Measurements from ENCODE around the gene CDC123. TPM values are rescaled to one million over a fixed set of nuclear protein-coding genes. Genes with fewer than 3 reads are reported as not detected.
"Not testable (repeated sequence)": the region's sequence is repeated elsewhere in the genome, so short reads cannot be mapped to it uniquely, and the experiment has no call there.

CDC123 gene
- total RNA-seq, 1 donor from 2014 or later, result 30.4 TPM

- Histone ChIP-seq H3K4me3 (no peak overlapping the region), H3K36me3 (peaks cover 0 to 61% of the 10 kb centered on the region in 2 donors), H3K9me3 (no peaks in the 10 kb centered on the region), H3K4me1 (no peaks in the 10 kb centered on the region), H3K27ac (no peak overlapping the region), H3K27me3 (no peaks in the 10 kb centered on the region)
- DNase-seq (ENCODE audit: extremely low spot score in 2 of 2), result no peak
- no peak for TF ChIP-seq POLR2A (IDR thresholded peaks at IDR 0.05)
- TF ChIP-seq POLR2AphosphoS5 (IDR thresholded peaks at IDR 0.05; ENCODE audit: insufficient read depth in 1 of 2, low read depth in 1 of 2), result no peak
- TF ChIP-seq CTCF (IDR thresholded peaks at IDR 0.05), result no peak
- intact Hi-C loops (cut with DNase I), result no loop called here
Observed at GRCh38 chr10:12165999-12166775, 29.8 kb upstream of the CDC123 start.

- H3K27ac ChIP-seq; H3K9me3 ChIP-seq; H3K27me3 ChIP-seq; H3K4me3 ChIP-seq; DNase-seq (ENCODE audit: extremely low spot score in 2 of 2); intact Hi-C loops (cut with DNase I); H3K4me1 ChIP-seq: not testable (repeated sequence)
- peaks cover 0 to 80% of the 10 kb centered on the region in 2 donors for H3K36me3 ChIP-seq
Observed at GRCh38 chr10:12171512-12171911, 24.5 kb upstream of the CDC123 start.

GRCh38 chr10:12177642-12178041, 18.3 kb upstream of the CDC123 start:
- no peak for DNase-seq (ENCODE audit: extremely low spot score in 2 of 2)
- Histone ChIP-seq H3K4me3 (no peak overlapping the region), H3K27ac (no peak overlapping the region), H3K4me1 (no peaks in the 10 kb centered on the region), H3K9me3 (no peaks in the 10 kb centered on the region), H3K36me3 (peaks cover 0 to 73% of the 10 kb centered on the region in 2 donors), H3K27me3 (no peaks in the 10 kb centered on the region)
- intact Hi-C loops (cut with DNase I), result no loop called here
- no peak for TF ChIP-seq POLR2A (IDR thresholded peaks at IDR 0.05)
- no peak for TF ChIP-seq POLR2AphosphoS5 (IDR thresholded peaks at IDR 0.05; ENCODE audit: insufficient read depth in 1 of 2, low read depth in 1 of 2)
- TF ChIP-seq CTCF (IDR thresholded peaks at IDR 0.05), result no peak

- no peak for DNase-seq (ENCODE audit: extremely low spot score in 2 of 2)
- intact Hi-C loops (cut with DNase I), result no loop called here
- Histone ChIP-seq H3K27ac (no peak overlapping the region), H3K27me3 (no peaks in the 10 kb centered on the region), H3K4me1 (no peaks in the 10 kb centered on the region), H3K9me3 (no peaks in the 10 kb centered on the region), H3K36me3 (peaks cover 0 to 58% of the 10 kb centered on the region in 2 donors), H3K4me3 (no peak overlapping the region)
- TF ChIP-seq POLR2AphosphoS5 (IDR thresholded peaks at IDR 0.05; ENCODE audit: insufficient read depth in 1 of 2, low read depth in 1 of 2) (no peak), POLR2A (IDR thresholded peaks at IDR 0.05) (no peak), CTCF (IDR thresholded peaks at IDR 0.05) (no peak)
Observed at GRCh38 chr10:12179606-12180170, 16.3 kb upstream of the CDC123 start.

GRCh38 chr10:12180221-12180974, 15.6 kb upstream of the CDC123 start:
- Histone ChIP-seq H3K4me1 (no peaks in the 10 kb centered on the region), H3K36me3 (peaks cover 0 to 58% of the 10 kb centered on the region in 2 donors), H3K9me3 (no peaks in the 10 kb centered on the region), H3K4me3 (no peak overlapping the region), H3K27me3 (no peaks in the 10 kb centered on the region), H3K27ac (no peak overlapping the region)
- intact Hi-C loops (cut with DNase I), result no loop called here
- no peak for TF ChIP-seq CTCF (IDR thresholded peaks at IDR 0.05)
- no peak for TF ChIP-seq POLR2AphosphoS5 (IDR thresholded peaks at IDR 0.05; ENCODE audit: insufficient read depth in 1 of 2, low read depth in 1 of 2)
- TF ChIP-seq POLR2A (IDR thresholded peaks at IDR 0.05), result no peak
- DNase-seq (ENCODE audit: extremely low spot score in 2 of 2), result no peak

Data from vagina (tissue), 2 donors.